Neural progenitor cell (in vitro differentiated cells): Measurements from ENCODE around the gene CRIM1.

Experiments
- EZH2 ChIP-seq: fragments of 200-600 bp; sonication (generic); IDR thresholded peaks from 2 replicates; pipeline ENCODE4 v1.6.1; 2017; ENCODE audit warnings: antibody characterized with exemption, mild to moderate bottlenecking, moderate library complexity
- TF ChIP-seq, protein P1 (sequence below): fragments of 200-600 bp; sonication (generic); IDR thresholded peaks from 2 replicates; pipeline ENCODE4 v1.5.1; 2017; ENCODE audit warnings: antibody characterized with exemption, mild to moderate bottlenecking

DNA sequence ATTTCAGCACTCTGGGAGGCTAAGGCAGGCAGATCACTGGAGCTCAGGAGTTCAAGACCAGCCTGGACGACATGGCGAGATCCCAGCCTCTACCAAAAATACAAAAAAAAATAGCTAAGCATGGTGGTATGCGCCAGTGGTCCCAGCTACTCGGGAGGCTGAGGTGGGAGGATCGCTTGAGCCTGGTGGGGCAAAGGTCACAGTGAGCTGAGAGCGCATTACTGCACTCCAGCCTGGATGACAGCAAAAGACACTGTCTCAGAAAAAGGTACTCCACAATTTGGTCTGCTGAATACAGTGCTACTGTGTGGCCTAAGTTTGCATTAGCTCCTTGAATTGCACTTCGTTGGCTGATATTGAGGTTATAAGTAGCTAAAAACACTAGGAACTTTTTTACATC lies 144.5 kb downstream of the CRIM1 start:
- TF ChIP-seq EZH2: no peak
- TF ChIP-seq, protein P1, sequence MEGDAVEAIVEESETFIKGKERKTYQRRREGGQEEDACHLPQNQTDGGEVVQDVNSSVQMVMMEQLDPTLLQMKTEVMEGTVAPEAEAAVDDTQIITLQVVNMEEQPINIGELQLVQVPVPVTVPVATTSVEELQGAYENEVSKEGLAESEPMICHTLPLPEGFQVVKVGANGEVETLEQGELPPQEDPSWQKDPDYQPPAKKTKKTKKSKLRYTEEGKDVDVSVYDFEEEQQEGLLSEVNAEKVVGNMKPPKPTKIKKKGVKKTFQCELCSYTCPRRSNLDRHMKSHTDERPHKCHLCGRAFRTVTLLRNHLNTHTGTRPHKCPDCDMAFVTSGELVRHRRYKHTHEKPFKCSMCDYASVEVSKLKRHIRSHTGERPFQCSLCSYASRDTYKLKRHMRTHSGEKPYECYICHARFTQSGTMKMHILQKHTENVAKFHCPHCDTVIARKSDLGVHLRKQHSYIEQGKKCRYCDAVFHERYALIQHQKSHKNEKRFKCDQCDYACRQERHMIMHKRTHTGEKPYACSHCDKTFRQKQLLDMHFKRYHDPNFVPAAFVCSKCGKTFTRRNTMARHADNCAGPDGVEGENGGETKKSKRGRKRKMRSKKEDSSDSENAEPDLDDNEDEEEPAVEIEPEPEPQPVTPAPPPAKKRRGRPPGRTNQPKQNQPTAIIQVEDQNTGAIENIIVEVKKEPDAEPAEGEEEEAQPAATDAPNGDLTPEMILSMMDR: no peak
